K562 (cell line): ENCODE results near the gene DPYSL4. TPM values are rescaled to one million over a fixed set of nuclear protein-coding genes. Genes with fewer than 3 reads are reported as not detected.

Experiments used
- ATAC-seq: fragments of 200-7000 bp; cut with Tn5 transposase; 3 replicates; pipeline ENCODE4 v1.9.1; 2020; ENCODE audit warnings: moderate library complexity
- Bru-seq: library from RNA; stranded (reverse); fragments of 400-500 nt; gene quantifications from one replicate; lab custom pipeline; 2021; lab: Mats Ljungman, UMichigan
- BruChase-seq, 2 experiments: library from RNA; stranded (reverse); fragments of 400-500 nt; gene quantifications; one replicate each; lab custom pipeline; 2021; lab: Mats Ljungman, UMichigan
- BruUV-seq: library from RNA; stranded (reverse); fragments of 400-500 nt; replicated peaks from 2 replicates; lab custom pipeline; 2021; lab: Mats Ljungman, UMichigan
- CTCF ChIA-PET: fragments of 300-600 bp; formaldehyde crosslinking; extraction: SDS; loops from one replicate; lab custom pipeline; 2021; ENCODE audit warnings: low intra/inter-chr PET ratio; lab: Yijun Ruan, JAX
- POLR2A ChIA-PET: fragments of 300-600, 350-650 bp; sonication (Branson Sonifier 250); formaldehyde crosslinking; extraction: SDS; loops from one replicate; lab custom pipeline; 2021; ENCODE audit warnings: antibody characterized with exemption, inconsistent platforms; lab: Yijun Ruan, JAX
- DNase-seq, 4 experiments: peaks; one replicate each; pipeline versions ENCODE4 v3.0.0 to v3.0.0-alpha.2; 2011 to 2018; ENCODE audit warnings: low spot score in 3 of 4, mixed read lengths in 3 of 4; ENCODE audit errors: extremely low read depth in 1 of 4
- FAIRE-seq: peaks from 2 replicates; lab custom pipeline; 2011; peaks lifted over from hg19 to GRCh38; lab: Jason Lieb, UNC
- H2AFZ ChIP-seq: 2 replicates; pipeline ENCODE4 v1.6.0; 2011; ENCODE audit warnings: low read depth, low read length, control low read depth, inconsistent platforms
- H3K27ac ChIP-seq: fragments of 200-600 bp; 3 replicates; pipeline ENCODE4 v1.8.0; 2011; ENCODE audit warnings: low read depth, mild to moderate bottlenecking, control low read depth, inconsistent platforms, low read length, moderate library complexity, mixed read lengths; ENCODE audit errors: extremely low read depth
- H3K27me3 ChIP-seq, 2 experiments: fragments of 300-600 bp in 1 of 2; 2 replicates in 1 of 2; 3 replicates in 1 of 2; pipeline versions ENCODE4 v1.6.0 to v1.8.0; 2011; ENCODE audit warnings: inconsistent platforms in 2 of 2, low read length in 2 of 2, mild to moderate bottlenecking in 1 of 2, mixed read lengths in 1 of 2, moderate library complexity in 1 of 2; ENCODE audit not compliant: control insufficient read depth in 2 of 2, insufficient read depth in 2 of 2
- H3K36me3 ChIP-seq: fragments of 300-600 bp; 3 replicates; pipeline ENCODE4 v1.8.0; 2011; ENCODE audit warnings: mild to moderate bottlenecking, low read length, inconsistent platforms; ENCODE audit not compliant: control insufficient read depth, insufficient read depth
- H3K4me1 ChIP-seq, 2 experiments: fragments of 200-600 bp in 1 of 2; replicated peaks in 1 of 2; 2 replicates in 1 of 2; 3 replicates in 1 of 2; pipeline versions ENCODE4 v1.5.1 to v1.8.0; 2011; ENCODE audit warnings: inconsistent platforms in 2 of 2, low read length in 2 of 2, mild to moderate bottlenecking in 1 of 2, mixed read lengths in 1 of 2, moderate library complexity in 1 of 2; ENCODE audit not compliant: control insufficient read depth in 2 of 2, insufficient read depth in 2 of 2
- H3K4me2 ChIP-seq: 2 replicates; pipeline ENCODE4 v1.6.1; 2011; ENCODE audit warnings: low read length, control low read depth, inconsistent platforms, mixed read lengths; ENCODE audit not compliant: insufficient read depth
- H3K4me3 ChIP-seq: fragments of 200-600 bp; sonication (generic), shearing (Covaris generic); 2 replicates; pipeline ENCODE4 v1.5.1; 2016; ENCODE audit warnings: control low read depth, inconsistent platforms
- H3K79me2 ChIP-seq: fragments of 200-600 bp; 3 replicates; pipeline ENCODE4 v1.8.0; 2011; ENCODE audit warnings: low read length, inconsistent platforms; ENCODE audit not compliant: control insufficient read depth, insufficient read depth
- H3K9ac ChIP-seq, 2 experiments: 2 replicates each; pipeline versions ENCODE4 v1.6.0 to v1.6.1; 2011; ENCODE audit warnings: low read depth in 2 of 2, low read length in 2 of 2, control low read depth in 1 of 2, inconsistent platforms in 1 of 2, mild to moderate bottlenecking in 1 of 2, mixed read lengths in 1 of 2; ENCODE audit not compliant: insufficient read depth in 1 of 2
- H3K9me1 ChIP-seq: one replicate; pipeline ENCODE4 v1.6.0; 2011; ENCODE audit warnings: inconsistent platforms, mild to moderate bottlenecking, low read length, moderate library complexity; ENCODE audit not compliant: control insufficient read depth, insufficient read depth
- H3K9me3 ChIP-seq: replicated peaks from 2 replicates; pipeline ENCODE4 v1.5.1; 2011; ENCODE audit warnings: low read depth, low read length, inconsistent platforms; ENCODE audit not compliant: control insufficient read depth, insufficient read depth
- H4K20me1 ChIP-seq: replicated peaks from 2 replicates; pipeline ENCODE4 v1.6.1; 2011; ENCODE audit warnings: low read length, inconsistent platforms, mixed read lengths; ENCODE audit not compliant: control insufficient read depth, insufficient read depth
- DIDO1 ChIP-seq: fragments of 450-650 bp; IDR thresholded peaks from 2 replicates; pipeline ENCODE4 v1.6.1; 2016; ENCODE audit warnings: low read depth, missing biosample characterization, missing genetic modification characterization
- EGR1 ChIP-seq: fragments of 450-650 bp; conservative IDR thresholded peaks from 2 replicates; pipeline ENCODE4 v1.6.1; 2017; ENCODE audit warnings: mild to moderate bottlenecking
- WGBS: fragments of 100-300 bp; shearing (Covaris generic); methylation state at CpG from one replicate; pipeline ENCODE4 v1.1.6; 2016; ENCODE audit warnings: low coverage, mixed read lengths; ENCODE audit not compliant: insufficient coverage; ENCODE audit errors: missing lambda C conversion rate; 5-methylcytosine and 5-hydroxymethylcytosine counted together
- in situ Hi-C: fragments of 300-500 bp; cut with MboI; formaldehyde crosslinking; loops from 4 replicates; pipeline ENCODE4 v1.15.0; 2018; ENCODE audit warnings: inconsistent platforms, mixed read lengths
- intact Hi-C: fragments of 100-400 bp; cut with micrococcal nuclease; formaldehyde crosslinking; loops from 2 replicates; pipeline ENCODE4 v1.14.2; 2022
- long read RNA-seq, 3 experiments: library from polyadenylated mRNA in 2 of 3; library from RNA in 1 of 3; unstranded in 2 of 3; stranded (forward) in 1 of 3; transcript quantifications; one replicate each; pipeline ENCODE4 v2.0.0, GENCODE V29; 2019 to 2022
- polyA minus RNA-seq, 3 experiments: library from RNA; depleted of rRNA, polyadenylated mRNA; stranded (reverse); fragments of >200 nt; gene quantifications; 2 replicates each; pipeline ENCODE4 v1.2.3, GENCODE V29; 2011
- polyA plus RNA-seq, 8 experiments: library from polyadenylated mRNA; depleted of rRNA in 4 of 8; stranded (reverse) in 5 of 8; unstranded in 3 of 8; fragments of >200 nt; fragmentation: Nextera tagmentation in 2 of 8; fragmentation: Illumina TruSeq in 1 of 8; extraction: Ambion mirVana in 2 of 8; extraction: Trizol in 1 of 8; gene quantifications; 2 replicates each; pipeline versions ENCODE4 v1.2.1 to v1.2.3, GENCODE V29; 2011 to 2014; ENCODE audit warnings: inconsistent platforms in 1 of 8, missing spikeins in 1 of 8
- total RNA-seq, 7 experiments: library from RNA; depleted of rRNA in 6 of 7; stranded (reverse); fragments of >200 nt in 6 of 7; fragmentation: Illumina TruSeq in 2 of 7; extraction: Trizol in 2 of 7; gene quantifications; 2 replicates each; pipeline versions ENCODE4 v1.2.1 to v1.2.3, GENCODE V29; 2011 to 2021; ENCODE audit warnings: low replicate concordance in 1 of 7
- TF ChIP-seq, protein P1 (sequence below), 2 experiments: IDR thresholded peaks; 2 replicates each; pipeline ENCODE4 v1.6.1; 2011; ENCODE audit warnings: borderline replicate concordance in 1 of 2, control low read depth in 1 of 2, low read depth in 1 of 2, low read length in 1 of 2, mild to moderate bottlenecking in 1 of 2, mixed read lengths in 1 of 2, moderate library complexity in 1 of 2; ENCODE audit not compliant: insufficient read depth in 1 of 2, insufficient read length in 1 of 2, poor library complexity in 1 of 2, severe bottlenecking in 1 of 2; ENCODE audit errors: extremely low read depth in 1 of 2

Gene DPYSL4
- total RNA-seq (2011; cell fraction: chromatin; rRNA removed; ENCODE audit: low replicate concordance): 0.25 and 0.32 TPM in 2 replicates
- 0.26 TPM in 1 of 2 replicates, not detected in the other for total RNA-seq (2011; cell fraction: nucleolus; rRNA removed)
- 0.15 TPM in 1 of 2 replicates, not detected in the other for total RNA-seq (2011; cell fraction: nucleoplasm; rRNA removed)
- total RNA-seq (2014; rRNA removed) (not detected in 2 replicates), total RNA-seq (2014; rRNA removed; fragmentation: Illumina TruSeq; extraction: Trizol) (not detected in 2 replicates), total RNA-seq (2015; rRNA removed; fragmentation: Illumina TruSeq; extraction: Trizol) (not detected in 2 replicates), total RNA-seq (2021) (0.11 TPM in 1 of 2 replicates, not detected in the other), polyA plus RNA-seq (2011; rRNA removed) (0.03 TPM in 1 of 2 replicates, not detected in the other), polyA plus RNA-seq (2014; fragmentation: Illumina TruSeq; extraction: Trizol) (not detected in 2 replicates), polyA plus RNA-seq (2014; fragmentation: Nextera tagmentation; extraction: Ambion mirVana) (not detected), polyA plus RNA-seq (2014; rRNA removed) (not detected in 2 replicates), polyA minus RNA-seq (2011; rRNA and poly(A)+ RNA removed) (not detected in 2 replicates), Bru-seq, nascent RNA (percentile 9 among the genes with signal in this experiment), BruChase-seq, experiment 1, labeled RNA remaining after a 2-hour chase (percentile 5 among the genes with signal in this experiment), BruChase-seq, experiment 2, labeled RNA remaining after a 6-hour chase (not detected)
- polyA plus RNA-seq (2011; cell fraction: cytosol; rRNA removed): not detected in 2 replicates
- polyA plus RNA-seq (2011; cell fraction: nucleus; rRNA removed): 0.08 and 0.40 TPM in 2 replicates
- polyA plus RNA-seq (2012): 0.07 and 0.24 TPM in 2 replicates
- polyA minus RNA-seq (2011; cell fraction: cytosol; rRNA and poly(A)+ RNA removed): not detected in 2 replicates
- 0.54 TPM in 1 of 2 replicates, not detected in the other for polyA minus RNA-seq (2011; cell fraction: nucleus; rRNA and poly(A)+ RNA removed)
- long read RNA-seq, experiment 1: 0 reads
- long read RNA-seq, experiment 2: 0 reads
- long read RNA-seq, experiment 3, partial matches to known transcripts: 0 of 1 reads
- long read RNA-seq, experiment 3, other reads (novel, unspliced or antisense): 1 of 1 reads

GRCh38 chr10:132186488-132187429 is at the start of gene DPYSL4:
Gene DPYSL4, plus strand, starts transcription at chr10:132186948. Its CDS starts 116 bp downstream, at chr10:132187064.
- 28% methylated on average over 17 of the region's 109 CpGs for WGBS
- CTCF ChIA-PET: interaction anchor here (0.6 kb wide), 1 partner anchor 266 kb away, joined by 3 read pairs; no protein-coding TSS in a partner anchor
- peaks cover 0 to 25% of the 10 kb centered on the region in 2 experiments; a peak in 2 of 5 replicates for H3K4me1 ChIP-seq
- no peaks in the 10 kb centered on the region for H4K20me1 ChIP-seq
- H3K79me2 ChIP-seq: no peaks in the 10 kb centered on the region
- no peak within 1 kb of the TSS for H3K27ac ChIP-seq
- no peak within 1 kb of the TSS for H3K9ac ChIP-seq
- TF ChIP-seq DIDO1 (no peak), EGR1 (0 out of 2 replicates have a peak, but pooled peaks have one; percentile 17)
- TF ChIP-seq, protein P1, sequence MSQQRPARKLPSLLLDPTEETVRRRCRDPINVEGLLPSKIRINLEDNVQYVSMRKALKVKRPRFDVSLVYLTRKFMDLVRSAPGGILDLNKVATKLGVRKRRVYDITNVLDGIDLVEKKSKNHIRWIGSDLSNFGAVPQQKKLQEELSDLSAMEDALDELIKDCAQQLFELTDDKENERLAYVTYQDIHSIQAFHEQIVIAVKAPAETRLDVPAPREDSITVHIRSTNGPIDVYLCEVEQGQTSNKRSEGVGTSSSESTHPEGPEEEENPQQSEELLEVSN (IDR thresholded peaks at IDR 0.05; ENCODE audit: borderline replicate concordance in 1 of 2, extremely low read depth in 1 of 2, insufficient read depth in 1 of 2, insufficient read length in 1 of 2, low read depth in 1 of 2, low read length in 1 of 2, poor library complexity in 1 of 2, severe bottlenecking in 1 of 2): peak in 1 of 2 experiments; percentile 41
- in situ Hi-C loops: no loop called here
- POLR2A ChIA-PET: no interaction called here
- intact Hi-C loops: no loop called here
- FAIRE-seq: no peak
- H3K9me1 ChIP-seq: no peaks in the 10 kb centered on the region
- ATAC-seq: peak; percentile 84
- H2AFZ ChIP-seq: no peak within 1 kb of the TSS
- H3K4me3 ChIP-seq: no peak within 1 kb of the TSS
- no peaks in the 10 kb centered on the region for H3K9me3 ChIP-seq
- H3K36me3 ChIP-seq: no peaks in the 10 kb centered on the region
- no peak within 1 kb of the TSS for H3K4me2 ChIP-seq
- DNase-seq: peak; percentile 5 to 95 (median 92)
- peaks cover 2 to 41% of the 10 kb centered on the region in 2 experiments; a peak in 3 of 5 replicates for H3K27me3 ChIP-seq
- BruUV-seq: no TSS peak
